Articular chondrocyte of knee joint (primary cell): Measurements from ENCODE around the gene PPP2R1B. TPM values are rescaled to one million over a fixed set of nuclear protein-coding genes. Genes with fewer than 3 reads are reported as not detected.

Source experiments
- total RNA-seq: library from RNA; depleted of rRNA; stranded (reverse); fragments of >200 nt; gene quantifications from 2 replicates; pipeline ENCODE4 v1.2.3, GENCODE V29; 2012

PPP2R1B gene
- total RNA-seq, result 40.2 TPM in 2 replicates

GRCh38 chr11:111765984-111766833 is at the start of gene PPP2R1B:
PPP2R1B (minus strand) TSS chr11:111766389; CDS start chr11:111766361, 28 bp downstream.

Other genes starting within 250 kb of the PPP2R1B start
- 61.5 and 62.7 TPM in 2 replicates for gene LAYN, start 225.7 kb downstream of the PPP2R1B start, total RNA-seq
- gene SIK2, start 163.9 kb downstream of the PPP2R1B start, total RNA-seq, result 24.9 and 29.1 TPM in 2 replicates
- gene ALG9, start 105.2 kb upstream of the PPP2R1B start, total RNA-seq, result 43.1 and 44.0 TPM in 2 replicates
- 1.7 and 2.6 TPM in 2 replicates for gene FDXACB1, start 112.8 kb upstream of the PPP2R1B start, total RNA-seq
- gene CFAP68, start 113.2 kb upstream of the PPP2R1B start, total RNA-seq, result 7.1 and 9.8 TPM in 2 replicates
- gene CRYAB, start 145.4 kb upstream of the PPP2R1B start, total RNA-seq, result 93.2 and 117 TPM in 2 replicates
- 1.7 and 2.2 TPM in 2 replicates for gene HSPB2, start 146.3 kb upstream of the PPP2R1B start, total RNA-seq
- 1.7 and 2.0 TPM in 2 replicates for gene C11orf52, start 152.5 kb upstream of the PPP2R1B start, total RNA-seq
- gene DIXDC1, start 171.0 kb upstream of the PPP2R1B start, total RNA-seq, result 45.7 and 53.0 TPM in 2 replicates